ENCODE data around the gene KIAA0753. TPM values are rescaled to one million over a fixed set of nuclear protein-coding genes. Genes with fewer than 3 reads are reported as not detected.

The KIAA0753 gene
- total RNA-seq, 1 donor from 2014 or later = 24.0 TPM

GRCh38 chr17:6683730-6684459 lies 43.4 kb upstream of the KIAA0753 start:
- H3K9me3 Mint-ChIP-seq (ENCODE audit: unreplicated experiment) = no peaks in the 10 kb centered on the region
- H3K4me1 Mint-ChIP-seq (ENCODE audit: unreplicated experiment) = no peaks in the 10 kb centered on the region
- H3K27me3 Mint-ChIP-seq (ENCODE audit: unreplicated experiment) = peaks cover 3% of the 10 kb centered on the region
- no peaks in the 10 kb centered on the region for H3K36me3 Mint-ChIP-seq (ENCODE audit: unreplicated experiment)
- H3K27ac Mint-ChIP-seq (ENCODE audit: unreplicated experiment) = no peak overlapping the region
- TF ChIP-seq CTCF (IDR thresholded peaks at IDR 0.05) = no peak
- no peak for DNase-seq (ENCODE audit: extremely low spot score, unreplicated experiment)
- no peak overlapping the region for H3K4me3 Mint-ChIP-seq (ENCODE audit: unreplicated experiment)

GRCh38 chr17:6683081-6683684 lies 42.7 kb upstream of the KIAA0753 start:
- Mint-ChIP-seq H3K27me3 (ENCODE audit: unreplicated experiment) (peaks cover 8% of the 10 kb centered on the region), H3K27ac (ENCODE audit: unreplicated experiment) (no peak overlapping the region), H3K4me3 (ENCODE audit: unreplicated experiment) (no peak overlapping the region), H3K36me3 (ENCODE audit: unreplicated experiment) (no peaks in the 10 kb centered on the region), H3K4me1 (ENCODE audit: unreplicated experiment) (no peaks in the 10 kb centered on the region), H3K9me3 (ENCODE audit: unreplicated experiment) (no peaks in the 10 kb centered on the region)
- no peak for TF ChIP-seq CTCF (IDR thresholded peaks at IDR 0.05)
- no peak for DNase-seq (ENCODE audit: extremely low spot score, unreplicated experiment)

GRCh38 chr17:6682339-6682738 lies 41.8 kb upstream of the KIAA0753 start:
- no peak overlapping the region for H3K27ac Mint-ChIP-seq (ENCODE audit: unreplicated experiment)
- no peaks in the 10 kb centered on the region for H3K9me3 Mint-ChIP-seq (ENCODE audit: unreplicated experiment)
- H3K4me3 Mint-ChIP-seq (ENCODE audit: unreplicated experiment) = no peak overlapping the region
- no peaks in the 10 kb centered on the region for H3K4me1 Mint-ChIP-seq (ENCODE audit: unreplicated experiment)
- TF ChIP-seq CTCF (IDR thresholded peaks at IDR 0.05) = no peak
- no peak for DNase-seq (ENCODE audit: extremely low spot score, unreplicated experiment)
- peaks cover 10% of the 10 kb centered on the region for H3K27me3 Mint-ChIP-seq (ENCODE audit: unreplicated experiment)
- no peaks in the 10 kb centered on the region for H3K36me3 Mint-ChIP-seq (ENCODE audit: unreplicated experiment)

GRCh38 chr17:6681671-6682070 lies 41.2 kb upstream of the KIAA0753 start:
- Mint-ChIP-seq H3K4me3 (ENCODE audit: unreplicated experiment) (no peak overlapping the region), H3K9me3 (ENCODE audit: unreplicated experiment) (no peaks in the 10 kb centered on the region), H3K27ac (ENCODE audit: unreplicated experiment) (no peak overlapping the region), H3K27me3 (ENCODE audit: unreplicated experiment) (peaks cover 10% of the 10 kb centered on the region), H3K4me1 (ENCODE audit: unreplicated experiment) (no peaks in the 10 kb centered on the region), H3K36me3 (ENCODE audit: unreplicated experiment) (no peaks in the 10 kb centered on the region)
- DNase-seq (ENCODE audit: extremely low spot score, unreplicated experiment) = no peak
- TF ChIP-seq CTCF (IDR thresholded peaks at IDR 0.05) = no peak

GRCh38 chr17:6681176-6681575 lies 40.7 kb upstream of the KIAA0753 start:
- DNase-seq (ENCODE audit: extremely low spot score, unreplicated experiment) = no peak
- Mint-ChIP-seq H3K4me3 (ENCODE audit: unreplicated experiment) (no peak overlapping the region), H3K9me3 (ENCODE audit: unreplicated experiment) (no peaks in the 10 kb centered on the region), H3K4me1 (ENCODE audit: unreplicated experiment) (no peaks in the 10 kb centered on the region), H3K27ac (ENCODE audit: unreplicated experiment) (no peak overlapping the region), H3K36me3 (ENCODE audit: unreplicated experiment) (no peaks in the 10 kb centered on the region), H3K27me3 (ENCODE audit: unreplicated experiment) (peaks cover 10% of the 10 kb centered on the region)
- TF ChIP-seq CTCF (IDR thresholded peaks at IDR 0.05) = no peak
